ENCODE data around the gene KNSTRN.

DNA sequence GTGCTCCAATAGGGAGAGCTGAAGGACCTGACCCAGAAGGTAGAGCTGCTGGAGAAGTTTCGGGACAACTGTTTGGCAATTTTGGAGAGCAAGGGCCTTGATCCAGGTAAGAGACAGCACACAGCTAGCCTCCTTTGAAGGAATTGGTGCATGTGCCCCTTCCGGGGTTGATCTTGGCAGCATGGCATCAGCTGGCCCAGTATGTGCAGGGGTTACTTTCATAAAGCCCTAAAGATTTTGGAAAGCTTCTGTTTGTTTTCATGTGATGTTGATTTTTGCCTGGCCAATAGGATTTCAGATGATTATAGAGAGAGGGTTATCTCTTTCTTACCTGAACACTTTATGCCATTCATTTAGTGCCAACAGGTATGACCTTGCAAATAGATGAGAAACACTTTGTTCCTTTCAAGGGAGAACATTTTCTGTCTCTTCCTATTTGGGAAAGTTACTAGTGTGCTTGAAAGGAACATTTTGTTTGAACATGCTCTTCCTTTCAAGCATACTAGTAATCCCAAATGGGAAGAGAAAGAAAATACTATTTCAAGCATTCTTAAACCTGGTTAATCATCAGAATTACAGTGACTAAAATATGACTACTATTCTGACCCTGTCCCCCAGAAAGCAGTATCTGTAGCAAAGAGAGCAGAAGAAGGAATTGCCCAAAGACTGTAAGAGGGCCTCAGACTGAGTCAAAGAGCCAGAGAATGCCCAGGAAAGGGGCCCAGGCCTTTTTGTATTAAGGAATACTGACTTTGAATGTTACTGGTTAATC is 7.5 kb downstream of the KNSTRN start:
- TF ChIP-seq, protein P1, sequence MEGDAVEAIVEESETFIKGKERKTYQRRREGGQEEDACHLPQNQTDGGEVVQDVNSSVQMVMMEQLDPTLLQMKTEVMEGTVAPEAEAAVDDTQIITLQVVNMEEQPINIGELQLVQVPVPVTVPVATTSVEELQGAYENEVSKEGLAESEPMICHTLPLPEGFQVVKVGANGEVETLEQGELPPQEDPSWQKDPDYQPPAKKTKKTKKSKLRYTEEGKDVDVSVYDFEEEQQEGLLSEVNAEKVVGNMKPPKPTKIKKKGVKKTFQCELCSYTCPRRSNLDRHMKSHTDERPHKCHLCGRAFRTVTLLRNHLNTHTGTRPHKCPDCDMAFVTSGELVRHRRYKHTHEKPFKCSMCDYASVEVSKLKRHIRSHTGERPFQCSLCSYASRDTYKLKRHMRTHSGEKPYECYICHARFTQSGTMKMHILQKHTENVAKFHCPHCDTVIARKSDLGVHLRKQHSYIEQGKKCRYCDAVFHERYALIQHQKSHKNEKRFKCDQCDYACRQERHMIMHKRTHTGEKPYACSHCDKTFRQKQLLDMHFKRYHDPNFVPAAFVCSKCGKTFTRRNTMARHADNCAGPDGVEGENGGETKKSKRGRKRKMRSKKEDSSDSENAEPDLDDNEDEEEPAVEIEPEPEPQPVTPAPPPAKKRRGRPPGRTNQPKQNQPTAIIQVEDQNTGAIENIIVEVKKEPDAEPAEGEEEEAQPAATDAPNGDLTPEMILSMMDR (IDR thresholded peaks at IDR 0.05; ENCODE audit: low read depth, low read length, missing input control), result no peak
- TF ChIP-seq, protein P2, sequence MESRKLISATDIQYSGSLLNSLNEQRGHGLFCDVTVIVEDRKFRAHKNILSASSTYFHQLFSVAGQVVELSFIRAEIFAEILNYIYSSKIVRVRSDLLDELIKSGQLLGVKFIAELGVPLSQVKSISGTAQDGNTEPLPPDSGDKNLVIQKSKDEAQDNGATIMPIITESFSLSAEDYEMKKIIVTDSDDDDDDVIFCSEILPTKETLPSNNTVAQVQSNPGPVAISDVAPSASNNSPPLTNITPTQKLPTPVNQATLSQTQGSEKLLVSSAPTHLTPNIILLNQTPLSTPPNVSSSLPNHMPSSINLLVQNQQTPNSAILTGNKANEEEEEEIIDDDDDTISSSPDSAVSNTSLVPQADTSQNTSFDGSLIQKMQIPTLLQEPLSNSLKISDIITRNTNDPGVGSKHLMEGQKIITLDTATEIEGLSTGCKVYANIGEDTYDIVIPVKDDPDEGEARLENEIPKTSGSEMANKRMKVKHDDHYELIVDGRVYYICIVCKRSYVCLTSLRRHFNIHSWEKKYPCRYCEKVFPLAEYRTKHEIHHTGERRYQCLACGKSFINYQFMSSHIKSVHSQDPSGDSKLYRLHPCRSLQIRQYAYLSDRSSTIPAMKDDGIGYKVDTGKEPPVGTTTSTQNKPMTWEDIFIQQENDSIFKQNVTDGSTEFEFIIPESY (IDR thresholded peaks at IDR 0.05), result no peak
- TF ChIP-seq, protein P3, sequence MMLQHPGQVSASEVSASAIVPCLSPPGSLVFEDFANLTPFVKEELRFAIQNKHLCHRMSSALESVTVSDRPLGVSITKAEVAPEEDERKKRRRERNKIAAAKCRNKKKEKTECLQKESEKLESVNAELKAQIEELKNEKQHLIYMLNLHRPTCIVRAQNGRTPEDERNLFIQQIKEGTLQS (IDR thresholded peaks at IDR 0.05), result no peak
- TF ChIP-seq EGR1 (IDR thresholded peaks at IDR 0.05; ENCODE audit: low read depth in 2 of 2), result no peak
- no peak for TF ChIP-seq RAD21 (IDR thresholded peaks at IDR 0.05)
- TF ChIP-seq SP1 (IDR thresholded peaks at IDR 0.05), result no peak

Measured in liver (tissue), 3 donors.